Measurements from ENCODE around the gene CEMIP.

DNA sequence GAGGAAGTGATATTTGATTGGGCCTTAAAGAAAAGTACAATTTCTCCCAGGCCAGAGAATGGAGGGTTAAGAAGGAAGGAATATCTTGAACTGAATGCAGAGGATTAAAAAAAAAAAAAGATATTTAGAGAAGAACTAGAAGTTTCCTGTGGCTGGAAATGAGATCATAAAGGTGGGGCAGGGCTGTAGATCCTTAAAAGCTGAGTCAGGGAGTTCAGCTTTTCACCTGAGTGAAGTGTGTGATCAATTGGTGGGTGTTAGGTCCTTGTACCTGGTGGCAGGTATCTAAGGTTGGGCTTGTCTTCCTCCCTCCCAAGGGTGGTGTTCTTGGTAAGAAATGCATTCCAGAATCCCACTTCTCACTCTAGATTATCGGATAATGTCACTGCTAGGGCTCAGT is 11.8 kb downstream of the CEMIP start:
- TF ChIP-seq, protein P1, sequence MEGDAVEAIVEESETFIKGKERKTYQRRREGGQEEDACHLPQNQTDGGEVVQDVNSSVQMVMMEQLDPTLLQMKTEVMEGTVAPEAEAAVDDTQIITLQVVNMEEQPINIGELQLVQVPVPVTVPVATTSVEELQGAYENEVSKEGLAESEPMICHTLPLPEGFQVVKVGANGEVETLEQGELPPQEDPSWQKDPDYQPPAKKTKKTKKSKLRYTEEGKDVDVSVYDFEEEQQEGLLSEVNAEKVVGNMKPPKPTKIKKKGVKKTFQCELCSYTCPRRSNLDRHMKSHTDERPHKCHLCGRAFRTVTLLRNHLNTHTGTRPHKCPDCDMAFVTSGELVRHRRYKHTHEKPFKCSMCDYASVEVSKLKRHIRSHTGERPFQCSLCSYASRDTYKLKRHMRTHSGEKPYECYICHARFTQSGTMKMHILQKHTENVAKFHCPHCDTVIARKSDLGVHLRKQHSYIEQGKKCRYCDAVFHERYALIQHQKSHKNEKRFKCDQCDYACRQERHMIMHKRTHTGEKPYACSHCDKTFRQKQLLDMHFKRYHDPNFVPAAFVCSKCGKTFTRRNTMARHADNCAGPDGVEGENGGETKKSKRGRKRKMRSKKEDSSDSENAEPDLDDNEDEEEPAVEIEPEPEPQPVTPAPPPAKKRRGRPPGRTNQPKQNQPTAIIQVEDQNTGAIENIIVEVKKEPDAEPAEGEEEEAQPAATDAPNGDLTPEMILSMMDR (IDR thresholded peaks at IDR 0.05; ENCODE audit: insufficient read depth, low read length) = no peak
- TF ChIP-seq, protein P2, sequence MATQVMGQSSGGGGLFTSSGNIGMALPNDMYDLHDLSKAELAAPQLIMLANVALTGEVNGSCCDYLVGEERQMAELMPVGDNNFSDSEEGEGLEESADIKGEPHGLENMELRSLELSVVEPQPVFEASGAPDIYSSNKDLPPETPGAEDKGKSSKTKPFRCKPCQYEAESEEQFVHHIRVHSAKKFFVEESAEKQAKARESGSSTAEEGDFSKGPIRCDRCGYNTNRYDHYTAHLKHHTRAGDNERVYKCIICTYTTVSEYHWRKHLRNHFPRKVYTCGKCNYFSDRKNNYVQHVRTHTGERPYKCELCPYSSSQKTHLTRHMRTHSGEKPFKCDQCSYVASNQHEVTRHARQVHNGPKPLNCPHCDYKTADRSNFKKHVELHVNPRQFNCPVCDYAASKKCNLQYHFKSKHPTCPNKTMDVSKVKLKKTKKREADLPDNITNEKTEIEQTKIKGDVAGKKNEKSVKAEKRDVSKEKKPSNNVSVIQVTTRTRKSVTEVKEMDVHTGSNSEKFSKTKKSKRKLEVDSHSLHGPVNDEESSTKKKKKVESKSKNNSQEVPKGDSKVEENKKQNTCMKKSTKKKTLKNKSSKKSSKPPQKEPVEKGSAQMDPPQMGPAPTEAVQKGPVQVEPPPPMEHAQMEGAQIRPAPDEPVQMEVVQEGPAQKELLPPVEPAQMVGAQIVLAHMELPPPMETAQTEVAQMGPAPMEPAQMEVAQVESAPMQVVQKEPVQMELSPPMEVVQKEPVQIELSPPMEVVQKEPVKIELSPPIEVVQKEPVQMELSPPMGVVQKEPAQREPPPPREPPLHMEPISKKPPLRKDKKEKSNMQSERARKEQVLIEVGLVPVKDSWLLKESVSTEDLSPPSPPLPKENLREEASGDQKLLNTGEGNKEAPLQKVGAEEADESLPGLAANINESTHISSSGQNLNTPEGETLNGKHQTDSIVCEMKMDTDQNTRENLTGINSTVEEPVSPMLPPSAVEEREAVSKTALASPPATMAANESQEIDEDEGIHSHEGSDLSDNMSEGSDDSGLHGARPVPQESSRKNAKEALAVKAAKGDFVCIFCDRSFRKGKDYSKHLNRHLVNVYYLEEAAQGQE (IDR thresholded peaks at IDR 0.05; ENCODE audit: insufficient replicate concordance, low read depth) = no peak
- no peak for TF ChIP-seq GABPA (IDR thresholded peaks at IDR 0.05; ENCODE audit: low read depth)
- no peak for TF ChIP-seq POLR2AphosphoS5 (IDR thresholded peaks at IDR 0.05; ENCODE audit: low read depth)
- TF ChIP-seq SPI1 (IDR thresholded peaks at IDR 0.05; ENCODE audit: borderline replicate concordance, low read depth) = no peak

Measured in HL-60 (cell line).